GM18858 (cell line): ENCODE measurements around the gene MCU.

ENCODE experiments used
- ATAC-seq: cut with Tn5 transposase; IDR thresholded peaks from one replicate; pipeline ENCODE4 v1.9.1; 2021; ENCODE audit not compliant: unreplicated experiment

Gene MCU

DNA sequence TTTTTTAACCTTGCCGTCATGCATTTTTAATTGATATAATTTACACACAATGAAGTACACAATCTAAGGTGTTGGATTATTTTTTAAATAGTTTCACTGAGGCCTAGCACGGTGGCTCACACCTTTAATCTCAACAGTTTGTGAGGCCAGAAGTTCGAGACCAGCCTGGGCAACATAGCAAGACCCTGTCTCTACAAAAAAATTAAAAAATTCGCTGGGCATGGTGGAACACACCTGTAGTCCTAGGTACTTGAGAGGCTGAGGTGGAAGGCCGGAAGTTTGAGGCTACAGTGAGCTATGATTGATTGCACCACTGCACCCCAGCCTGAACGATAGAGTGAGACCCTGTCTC is 108.8 kb downstream of the MCU start:
- ATAC-seq, result no peak

DNA sequence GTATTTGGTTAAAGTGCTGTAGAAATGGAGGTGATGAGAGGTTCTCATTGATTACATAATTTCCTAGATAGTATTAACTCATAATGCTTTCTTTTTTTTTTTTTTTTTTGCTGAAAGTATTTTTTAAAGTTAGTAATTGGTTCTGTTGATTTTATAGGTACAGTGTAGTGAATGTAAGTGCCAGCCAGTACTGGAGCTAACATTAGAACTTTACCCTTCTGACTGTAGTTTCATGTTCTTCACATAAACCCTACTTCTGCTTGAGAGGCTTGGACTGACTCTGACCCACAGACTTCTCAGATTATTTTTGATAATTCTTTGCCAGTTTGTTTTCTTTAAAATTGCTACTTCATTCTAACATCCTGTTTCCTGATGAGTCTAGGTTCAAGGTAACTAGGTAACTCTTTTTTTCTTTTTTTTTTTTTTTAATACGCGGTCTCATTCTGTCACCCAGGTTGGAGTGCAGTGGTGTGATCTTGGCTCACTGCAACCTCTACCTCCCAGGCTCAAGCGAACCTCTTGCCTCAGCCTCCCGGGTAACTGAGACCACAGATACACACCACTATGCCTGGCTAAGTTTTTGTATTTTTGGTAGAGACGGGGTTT is 109.4 kb downstream of the MCU start:
- no peak for ATAC-seq

DNA sequence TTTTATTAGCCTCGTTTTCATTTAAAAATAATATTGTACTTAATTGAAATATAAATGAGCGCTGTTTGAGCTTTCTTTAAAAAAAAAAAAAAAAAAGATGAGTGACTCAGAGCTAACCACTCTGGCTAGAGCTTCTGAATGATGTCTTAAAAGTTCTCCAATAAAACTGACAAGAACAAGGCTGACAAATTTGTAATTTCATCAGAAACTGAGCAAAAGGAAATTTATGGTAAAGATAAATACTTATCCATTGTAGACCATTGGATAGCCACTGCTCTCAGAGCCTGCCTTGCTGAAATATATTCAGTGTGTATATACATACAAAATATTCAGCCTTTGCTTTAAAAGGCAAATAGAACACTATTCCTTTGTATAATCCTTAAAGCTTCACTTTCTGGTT is 110.4 kb downstream of the MCU start:
- ATAC-seq, result no peak

DNA sequence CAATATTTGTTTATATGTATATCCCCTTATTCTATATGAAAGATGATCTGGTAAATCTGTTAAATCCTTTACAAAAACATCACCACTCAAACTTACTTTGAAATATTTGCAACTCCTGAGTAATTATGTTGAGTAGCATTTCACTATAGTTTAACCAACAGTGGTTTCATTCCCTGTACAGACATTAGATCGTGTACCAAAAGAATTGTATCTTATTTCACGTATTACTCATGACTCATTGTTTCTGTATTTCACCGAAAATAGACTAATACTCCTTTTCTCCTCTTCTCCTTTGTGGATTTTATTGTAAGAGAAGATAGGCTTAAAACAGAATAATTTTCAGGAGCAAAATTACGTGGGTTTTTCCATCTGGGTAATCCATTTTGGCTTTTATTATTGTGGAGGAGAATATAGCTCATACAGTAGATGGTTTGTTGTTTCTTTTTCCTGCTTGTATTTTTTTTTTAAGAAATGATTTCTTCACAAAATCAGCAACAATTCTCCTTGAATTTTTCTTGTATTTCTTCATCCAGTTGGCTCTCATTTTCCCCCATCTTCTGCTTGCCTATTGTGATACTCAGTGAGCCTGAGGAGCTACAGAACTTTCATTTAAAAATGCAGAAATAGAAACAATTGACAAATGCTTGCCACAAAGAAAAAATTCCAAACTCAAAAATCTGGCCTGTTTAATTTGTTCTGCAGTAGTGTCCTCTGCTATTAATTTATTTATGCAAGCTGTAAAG is 111.0 kb downstream of the MCU start:
- ATAC-seq, result no peak

DNA sequence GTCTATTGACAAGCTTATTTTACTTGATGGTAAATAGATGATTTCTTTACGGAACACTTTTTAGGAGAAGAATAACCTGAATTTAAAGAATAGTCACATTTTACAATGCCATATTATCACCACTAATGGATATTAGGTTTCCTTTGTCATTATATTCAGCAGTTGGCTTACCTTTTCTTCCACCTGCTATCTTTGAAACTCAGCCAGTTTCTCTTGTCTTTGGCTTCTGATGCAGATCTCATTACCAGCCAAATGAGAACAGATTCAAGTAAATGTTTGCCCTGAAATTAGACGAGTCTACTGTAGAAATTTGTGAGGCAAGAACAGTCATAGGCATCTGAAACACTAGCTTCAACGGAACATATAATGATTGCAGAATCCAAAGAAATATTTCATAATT is 116.1 kb downstream of the MCU start:
- ATAC-seq, result no peak

DNA sequence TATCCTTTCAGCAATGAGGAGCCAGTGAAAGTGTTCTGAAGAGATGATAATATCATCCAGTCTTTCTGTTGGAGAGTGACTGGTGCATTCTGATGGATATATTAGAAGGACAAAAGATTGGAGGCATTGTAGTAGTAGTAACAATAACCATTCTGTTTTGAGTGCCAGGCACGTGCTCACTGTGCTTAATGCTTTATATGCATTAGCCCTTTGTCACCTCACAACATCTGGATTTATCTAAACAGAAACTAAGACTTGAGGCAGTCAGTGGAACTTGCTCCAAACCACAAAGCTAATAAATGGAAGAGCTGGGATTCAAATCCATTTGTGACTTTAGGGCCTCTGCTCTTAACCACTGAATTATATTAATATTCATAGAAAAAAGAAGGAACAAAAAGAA is 117.1 kb downstream of the MCU start:
- no peak for ATAC-seq

DNA sequence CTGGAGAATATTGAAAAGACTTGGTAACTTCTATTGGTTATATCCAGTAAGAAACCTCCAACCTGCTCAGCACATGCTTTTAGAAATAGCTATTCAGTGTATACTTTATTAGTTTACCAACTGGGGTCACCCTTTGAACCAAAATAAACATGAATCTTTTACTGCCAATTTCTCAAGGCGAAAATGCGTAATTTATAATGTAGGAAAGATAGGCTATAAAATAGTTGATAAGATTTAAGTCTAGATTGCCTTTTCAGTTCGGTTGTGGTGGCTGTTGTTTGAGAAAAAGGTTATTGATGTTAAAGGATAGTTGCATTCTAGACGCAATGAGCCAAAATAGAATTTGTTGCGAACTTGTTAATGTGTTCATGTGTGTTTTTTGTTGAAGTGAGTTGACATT is 119.0 kb downstream of the MCU start:
- ATAC-seq, result no peak

DNA sequence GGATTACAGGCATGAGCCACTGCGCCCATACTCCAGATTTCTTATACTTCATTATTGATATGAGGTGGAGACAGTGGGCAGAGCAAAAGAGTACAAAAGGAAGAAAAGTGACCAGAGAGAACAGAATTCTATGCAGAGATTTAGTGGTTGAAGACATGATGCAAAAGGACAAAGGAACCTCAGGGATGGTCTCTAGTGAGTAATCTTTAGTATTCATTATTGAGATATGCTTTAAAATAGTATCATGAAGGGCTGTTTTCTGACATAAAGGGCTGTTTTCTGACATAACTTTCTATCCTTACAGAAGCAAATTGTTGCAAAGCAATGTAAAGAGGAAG is 120.4 kb downstream of the MCU start:
- no peak for ATAC-seq

DNA sequence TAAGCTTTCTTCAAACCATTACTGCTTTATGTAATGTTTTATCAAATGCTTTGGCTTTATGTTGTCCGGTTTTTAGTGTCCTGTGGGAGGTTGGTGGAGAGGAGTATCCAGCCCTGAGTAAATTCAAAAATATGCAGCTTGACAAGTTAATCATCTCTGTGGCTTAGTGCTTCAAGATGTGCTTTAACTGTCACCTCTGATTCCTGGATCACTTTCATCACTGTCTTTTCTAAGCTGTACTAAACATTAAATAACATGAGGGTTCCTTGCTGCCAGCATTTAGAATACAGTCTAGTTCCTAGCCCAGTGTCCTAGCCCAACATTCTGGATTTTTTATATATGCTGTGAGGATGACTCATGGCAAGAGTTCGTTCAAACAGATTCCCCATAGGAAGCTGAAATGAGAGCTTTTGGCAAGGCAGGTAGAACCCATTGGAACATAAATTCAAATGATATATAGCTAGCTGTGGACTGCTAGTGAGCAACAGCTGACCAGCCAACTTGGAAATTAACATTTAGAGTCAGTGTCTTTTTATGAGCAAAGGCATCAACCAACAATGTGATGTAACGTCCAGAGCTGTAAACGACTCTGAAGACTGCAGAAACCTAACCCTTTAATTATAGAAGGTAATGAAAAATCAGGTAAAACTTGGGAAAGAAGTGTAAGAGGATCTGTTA is 120.9 kb downstream of the MCU start:
- ATAC-seq, result no peak

DNA sequence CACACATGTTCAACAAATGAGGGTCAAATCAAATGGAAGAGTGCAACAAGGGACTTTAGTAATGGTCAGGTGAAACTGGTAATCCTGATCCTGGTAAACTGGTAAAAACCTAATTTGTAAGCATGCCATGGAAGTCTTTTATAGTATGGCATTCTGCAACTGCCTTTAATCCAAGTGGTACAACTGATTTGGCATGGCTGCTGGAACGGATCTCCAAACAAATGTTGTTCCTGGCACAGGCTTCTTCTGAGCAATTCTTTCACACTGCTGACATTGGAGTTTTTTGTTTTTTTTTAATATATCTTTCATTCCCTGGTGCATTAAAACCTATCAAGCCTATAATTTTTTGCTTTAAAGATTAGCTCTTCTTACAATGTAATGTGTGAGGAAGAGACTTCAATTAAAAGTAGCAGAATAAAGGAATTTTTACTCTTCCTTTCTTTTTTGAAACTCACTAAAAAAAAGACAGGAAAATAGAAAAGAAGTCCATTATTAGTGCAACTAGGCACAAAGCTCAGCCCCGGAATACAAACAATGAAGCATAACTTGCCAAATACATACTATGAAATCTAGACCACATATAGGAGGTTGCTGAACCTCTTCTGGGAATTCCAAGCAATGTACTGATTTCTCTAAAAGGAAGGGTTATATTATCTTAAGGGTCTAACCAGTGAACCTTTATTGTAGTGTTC is 122.3 kb downstream of the MCU start:
- no peak for ATAC-seq

DNA sequence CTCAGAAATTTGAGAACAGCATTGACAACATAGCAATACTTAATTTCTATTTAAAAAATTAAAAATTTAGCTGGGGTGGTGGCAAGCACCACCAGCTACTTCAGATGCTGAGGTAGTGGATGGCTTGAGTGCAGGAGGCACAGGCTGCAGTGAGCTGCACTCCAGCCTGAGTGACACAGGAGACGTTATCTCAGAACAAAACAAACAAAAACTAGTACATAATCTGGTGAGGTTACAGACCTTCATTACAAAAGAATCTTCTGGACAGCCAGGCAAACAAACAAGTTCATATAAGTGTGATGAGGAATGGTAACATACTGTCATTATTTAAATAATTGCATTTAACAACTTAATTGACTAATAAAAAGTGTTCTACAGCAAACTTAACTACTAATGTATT is 124.6 kb downstream of the MCU start:
- no peak for ATAC-seq

DNA sequence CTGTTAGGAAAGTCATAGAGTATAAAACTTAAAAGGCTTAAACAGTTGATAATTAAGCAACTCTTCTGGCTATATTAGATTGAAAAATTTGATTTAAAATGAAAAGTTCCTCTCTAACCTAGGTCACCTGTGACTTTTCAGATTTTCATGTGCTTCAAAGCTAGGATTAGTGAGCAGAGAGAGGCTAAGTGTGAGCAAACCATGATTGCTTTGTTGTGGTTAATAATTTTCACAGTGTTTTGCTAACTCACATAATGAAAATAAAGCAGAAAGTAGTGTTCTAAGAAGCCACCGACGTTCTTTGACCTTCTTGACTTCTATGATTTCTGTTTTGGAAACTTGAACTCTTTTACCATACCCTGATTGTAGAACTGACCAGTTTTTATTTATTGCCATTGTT is 126.1 kb downstream of the MCU start:
- ATAC-seq, result no peak

DNA sequence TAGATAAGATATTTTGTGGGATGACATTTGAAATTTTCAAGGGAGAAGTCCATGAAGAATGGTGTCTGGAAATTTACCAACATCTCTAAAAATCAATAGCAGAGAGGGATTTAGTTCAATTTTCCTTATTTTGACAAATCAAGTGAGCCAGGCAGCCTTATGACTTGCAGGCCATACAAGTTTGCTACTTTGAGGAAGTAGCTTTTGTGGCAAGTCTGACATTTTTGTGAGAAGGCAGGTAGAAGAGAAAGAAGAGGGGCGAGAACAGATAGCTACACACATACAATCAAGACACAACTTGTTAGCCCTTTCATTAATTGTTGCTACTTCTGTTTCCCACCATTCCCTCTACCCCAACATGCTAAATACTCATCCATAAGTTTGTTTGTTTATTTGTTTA is 127.1 kb downstream of the MCU start:
- no peak for ATAC-seq

DNA sequence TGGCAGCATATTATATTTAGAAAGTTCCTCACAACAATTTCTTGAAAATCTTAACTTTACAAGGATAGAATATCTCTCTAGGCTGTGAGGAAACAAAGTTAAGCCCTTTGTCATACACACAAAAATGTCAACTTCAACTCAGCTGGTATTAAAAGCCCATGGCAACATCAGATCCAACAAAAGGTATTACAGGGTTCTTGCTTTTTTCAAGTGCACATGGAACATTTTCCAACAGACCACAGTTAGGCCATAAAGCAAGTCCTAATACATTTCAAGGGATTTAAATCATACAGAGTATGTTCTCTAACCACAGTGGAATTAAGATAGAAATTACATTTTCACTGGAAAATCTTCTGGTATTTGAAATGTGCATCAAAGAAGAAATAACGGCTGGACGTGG is 129.7 kb downstream of the MCU start:
- no peak for ATAC-seq

DNA sequence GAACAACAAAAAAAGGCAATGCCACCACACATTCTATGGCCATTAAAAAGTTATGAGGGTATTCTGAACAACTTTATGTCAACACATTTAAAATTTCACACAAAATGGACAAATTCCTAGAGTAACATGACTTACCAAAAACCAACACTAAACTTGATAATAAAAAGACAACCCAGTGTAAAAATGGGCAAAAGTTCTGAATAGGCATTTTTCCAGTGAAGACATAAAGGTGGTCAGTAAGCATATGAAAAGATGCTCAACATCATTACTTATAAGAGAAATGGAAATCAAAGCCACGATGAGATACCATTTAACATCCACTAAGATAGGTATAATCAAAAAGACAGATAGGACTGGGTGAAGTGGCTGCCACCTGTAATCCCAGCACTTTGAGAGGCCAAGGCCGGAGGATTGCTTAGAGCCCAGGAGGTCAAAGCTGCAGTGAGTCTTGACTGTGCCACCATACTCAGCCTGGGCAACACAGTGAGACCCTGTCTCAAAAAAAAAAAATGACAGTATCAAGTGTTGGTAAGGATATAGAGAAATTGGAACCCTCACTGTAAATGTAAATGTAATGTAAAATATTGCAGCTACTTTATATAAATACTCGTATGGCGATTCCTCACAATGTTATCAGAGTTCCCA is 130.5 kb downstream of the MCU start:
- no peak for ATAC-seq

DNA sequence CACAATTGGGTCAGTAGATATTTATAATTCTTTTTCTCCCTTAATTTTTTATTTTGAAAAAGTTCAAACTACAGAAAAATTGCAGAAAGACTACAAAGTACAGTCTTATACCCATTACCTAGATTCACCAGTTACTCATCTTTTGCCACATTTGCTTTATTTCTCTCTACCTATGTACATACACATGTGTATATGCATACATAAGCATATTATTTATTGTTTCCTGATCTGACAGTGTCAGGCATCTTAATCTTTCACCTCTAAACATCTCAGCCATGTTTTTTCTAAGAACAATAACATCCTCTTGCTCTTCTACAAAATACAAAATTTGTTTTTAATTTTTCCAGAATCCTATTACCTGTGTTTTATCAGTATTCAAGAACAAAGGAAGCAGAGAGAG is 133.2 kb downstream of the MCU start:
- no peak for ATAC-seq

DNA sequence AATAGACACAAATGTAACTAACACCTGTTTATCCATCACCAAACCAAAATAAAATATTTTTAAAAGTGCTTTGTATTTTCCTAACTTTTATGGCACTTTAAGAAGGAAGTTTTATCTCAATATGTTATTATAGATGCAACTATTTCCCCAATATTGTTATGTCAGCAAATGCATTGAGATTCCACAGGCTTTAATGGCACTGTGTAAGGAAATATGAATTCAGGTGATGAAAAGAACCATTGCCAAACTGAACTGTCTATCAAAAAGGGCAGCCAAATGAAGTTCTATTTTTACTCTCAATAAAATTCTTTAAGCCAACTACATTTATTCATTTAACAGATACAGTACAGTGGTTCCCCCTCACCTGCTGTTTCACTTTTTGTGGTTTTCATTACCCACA is 134.4 kb downstream of the MCU start:
- ATAC-seq, result no peak

DNA sequence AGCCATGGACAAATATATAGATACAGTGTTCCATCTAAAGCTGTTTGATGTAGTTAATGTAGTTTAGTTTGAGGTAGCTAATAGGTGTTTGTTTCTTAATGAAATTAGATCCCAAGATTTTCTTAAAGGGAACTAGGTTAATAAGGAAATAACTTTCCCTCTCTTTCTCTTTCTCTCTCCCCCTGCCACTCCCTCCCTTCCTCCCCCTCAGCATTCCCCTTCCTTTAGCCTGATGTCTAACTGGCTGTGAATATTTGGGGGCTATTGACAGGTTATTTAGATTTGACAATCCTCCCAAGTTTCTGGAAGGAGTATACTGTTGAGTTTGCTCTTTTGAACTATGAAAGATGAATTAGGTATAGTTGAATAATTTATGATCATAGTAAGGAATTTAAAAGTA is 136.4 kb downstream of the MCU start:
- ATAC-seq, result no peak

DNA sequence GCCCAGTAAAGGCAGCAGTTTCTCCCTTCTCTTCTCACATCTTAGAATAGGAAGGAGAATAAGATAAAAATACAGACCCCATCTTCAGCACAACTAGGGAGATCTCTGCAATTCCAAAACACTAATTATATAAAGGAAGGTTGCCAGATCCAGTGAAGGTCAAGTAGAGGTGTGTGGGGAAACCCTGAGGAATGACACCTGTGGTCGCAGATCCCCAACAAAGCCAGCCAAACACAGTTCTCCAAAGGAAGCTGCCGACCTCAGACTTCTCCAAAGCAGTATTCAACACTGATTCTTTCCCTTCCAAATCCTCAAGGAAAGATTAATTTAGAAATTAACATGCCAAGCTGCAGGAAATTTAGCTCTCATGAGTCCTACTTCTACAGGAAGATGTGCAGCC is 138.7 kb downstream of the MCU start:
- ATAC-seq, result no peak

DNA sequence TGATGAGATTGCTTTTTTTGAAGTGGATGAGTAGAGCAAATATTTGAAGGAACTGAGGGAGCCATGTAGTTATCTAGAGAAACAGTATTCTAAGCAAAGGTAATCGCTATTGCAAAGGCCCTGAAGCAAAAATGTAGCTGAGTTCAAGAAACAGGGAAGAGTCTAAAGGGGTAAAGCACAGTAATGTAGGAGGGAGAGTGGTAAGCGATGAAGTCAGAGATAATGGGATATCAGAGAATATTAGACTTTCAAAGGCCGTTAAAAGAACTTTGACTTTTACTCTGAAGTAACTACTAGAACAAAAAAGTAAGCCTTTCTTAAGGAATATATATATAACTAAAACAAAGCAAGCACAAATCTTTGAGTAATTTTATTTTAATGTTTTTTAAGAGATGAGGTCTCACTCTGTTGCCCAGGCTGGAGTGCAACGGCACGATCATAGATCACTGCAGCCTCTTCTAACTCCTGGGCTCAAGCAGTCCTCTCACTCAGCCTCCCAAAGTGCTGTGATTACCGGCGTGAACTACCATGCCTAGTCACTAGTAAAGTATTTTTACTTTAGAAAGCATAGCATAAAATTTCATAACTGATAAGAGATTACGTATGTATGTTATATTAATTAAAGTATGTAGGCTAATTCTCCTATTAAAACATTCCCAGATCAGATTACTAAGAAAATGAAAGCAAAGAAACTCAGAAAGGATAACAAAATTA is 139.9 kb downstream of the MCU start:
- no peak for ATAC-seq

DNA sequence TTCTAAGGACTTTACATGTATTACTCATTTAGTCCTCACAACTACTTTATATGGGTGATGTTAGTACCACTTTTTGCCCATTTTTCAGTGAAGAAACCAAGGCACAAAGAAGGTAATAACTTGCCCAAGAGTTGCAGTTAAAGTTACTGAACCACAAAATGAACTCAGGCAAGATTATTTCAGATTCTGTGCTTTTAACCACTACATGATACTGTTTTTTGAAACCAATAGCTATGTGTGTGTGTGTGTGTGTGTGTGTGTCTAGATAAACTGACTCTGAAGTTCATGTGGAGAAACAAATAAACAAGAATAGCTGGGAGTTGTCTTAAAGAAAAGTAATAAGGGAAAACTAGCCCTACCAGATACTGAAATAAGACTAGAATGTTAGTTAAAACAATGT is 140.8 kb downstream of the MCU start:
- no peak for ATAC-seq
